CD4-positive, alpha-beta T cell treated with Interleukin-15 for 1 hour (primary cell): ENCODE results near the gene FIS1.
"Not testable (repeated sequence)": the region's sequence is repeated elsewhere in the genome, so short reads cannot be mapped to it uniquely, and the experiment has no call there.

Experiments
- DNase-seq: peaks from one replicate; pipeline ENCODE4 v3.0.0-alpha.2; 2020

Gene FIS1

DNA sequence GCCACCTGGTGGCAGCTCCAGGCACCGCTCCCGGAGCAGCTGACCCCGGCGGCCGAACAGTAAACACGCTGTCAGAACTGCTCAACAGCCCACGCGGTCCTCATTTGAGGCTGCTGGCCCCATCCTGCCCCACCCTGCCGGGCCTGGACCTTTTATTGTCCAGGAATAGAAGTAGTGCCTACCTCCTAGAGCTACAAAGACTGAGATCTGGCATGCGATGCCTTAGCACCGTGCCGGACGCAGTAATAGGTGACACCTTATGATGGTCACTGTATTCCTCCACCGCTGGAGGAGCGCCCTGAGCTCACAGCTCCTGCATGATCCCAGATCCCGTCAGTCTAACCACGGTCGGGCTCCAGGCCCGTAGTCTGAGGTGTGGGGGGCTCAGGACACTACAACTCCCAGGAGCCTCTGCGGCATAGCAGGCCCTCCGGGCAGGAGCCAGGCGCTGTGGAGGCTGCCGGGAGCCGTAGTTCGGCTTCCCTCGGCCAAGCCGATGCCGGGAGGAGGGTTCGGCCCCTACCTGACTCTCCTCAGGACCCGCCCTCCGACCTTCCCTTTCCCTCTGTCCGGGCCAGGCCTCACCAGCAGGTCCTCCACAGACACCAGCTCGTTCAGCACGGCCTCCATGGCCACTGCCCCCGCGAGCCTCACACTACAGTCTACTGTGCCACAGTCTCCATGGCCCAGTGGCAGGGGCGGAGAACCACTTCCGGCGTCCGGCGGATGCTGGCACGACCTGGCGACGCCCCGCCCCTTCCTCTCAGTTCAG, at the start of gene FIS1:
Gene FIS1, minus strand, starts transcription at position 707 of the 772 bp plus-strand sequence. Its CDS starts 77 bp downstream, at position 630.
- DNase-seq: peak; percentile 92

DNA sequence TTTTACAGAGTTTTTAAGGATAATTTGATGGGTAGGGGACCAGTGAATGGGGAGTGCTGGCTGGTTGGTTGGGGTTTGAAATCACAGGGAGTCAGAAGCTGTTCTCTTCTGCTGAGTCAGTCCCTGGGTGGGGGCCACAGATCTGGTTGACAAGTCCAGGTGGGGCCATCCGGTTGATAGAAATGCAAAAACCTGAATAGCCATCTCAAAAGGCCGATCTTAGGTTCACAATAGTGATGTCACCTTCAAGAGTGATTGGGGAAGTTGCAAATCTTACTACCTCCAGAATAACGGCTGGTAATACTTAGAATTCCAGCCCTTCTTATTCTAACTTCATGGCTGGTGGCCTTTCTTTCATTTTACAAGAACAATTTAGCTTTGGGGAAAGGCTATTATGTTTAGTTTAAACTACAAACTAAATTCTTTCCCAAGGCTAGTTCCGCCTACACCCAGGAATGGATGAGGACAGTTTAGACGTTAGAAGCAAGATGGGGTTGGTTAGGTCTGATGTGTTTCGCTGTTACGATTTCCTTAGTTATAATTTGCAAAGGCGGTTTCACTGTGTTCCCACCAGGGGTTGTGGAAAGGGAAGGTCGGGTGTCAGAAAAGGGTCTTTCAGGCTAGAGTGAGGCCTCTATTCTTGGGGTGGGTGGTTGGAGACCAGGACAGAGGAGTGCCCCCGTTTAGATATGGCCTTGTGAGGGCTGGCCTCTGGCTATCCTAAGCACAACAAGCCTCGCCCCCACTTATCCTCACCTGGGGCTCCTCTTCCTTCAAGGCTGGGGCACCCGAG, 49.4 kb upstream of the FIS1 start:
- no peak for DNase-seq

DNA sequence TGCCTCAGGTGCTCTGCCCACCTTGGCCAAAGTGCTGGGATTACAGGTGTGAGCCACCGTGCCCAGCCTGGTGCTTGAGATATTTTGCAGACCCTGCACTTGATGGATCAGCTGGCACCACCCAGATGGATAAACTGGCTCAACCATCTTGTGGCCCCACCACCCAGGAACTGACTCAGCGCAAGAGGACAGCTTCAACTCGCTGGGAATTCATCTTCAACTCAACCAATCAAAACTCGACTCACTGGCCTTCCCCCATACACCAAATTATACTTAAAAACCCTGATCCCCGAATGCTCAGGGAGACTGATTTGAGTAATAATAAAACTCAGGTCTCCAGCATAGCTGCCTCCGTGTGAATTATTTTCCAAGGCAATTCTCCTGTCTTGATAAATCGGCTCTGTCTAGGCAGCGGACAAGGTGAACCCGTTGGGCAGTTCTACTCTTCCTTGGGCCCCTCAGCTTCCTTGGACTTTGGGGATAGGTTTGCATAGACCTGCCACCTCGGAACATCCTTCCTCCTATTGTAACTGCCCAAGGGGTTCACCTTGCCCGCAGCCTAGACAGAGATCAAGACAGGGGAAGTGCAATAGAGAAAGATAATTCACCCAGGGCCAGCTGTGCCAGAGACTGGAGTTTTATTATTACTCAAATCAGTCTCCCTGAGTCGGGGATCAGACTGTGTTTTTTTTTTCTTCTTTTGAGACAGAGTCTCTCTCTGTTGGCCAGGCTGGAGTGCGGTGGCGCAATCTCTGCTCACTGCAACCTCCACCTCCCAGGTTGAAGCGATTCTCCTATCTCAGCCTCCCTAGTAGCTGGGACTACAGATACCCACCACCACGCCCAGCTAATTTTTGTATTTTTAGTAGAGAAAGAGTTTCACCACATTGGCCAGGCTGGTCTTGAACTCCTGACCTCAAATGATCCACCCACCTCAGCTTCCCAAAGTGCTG, 48.5 kb upstream of the FIS1 start:
- not testable (repeated sequence) for DNase-seq

DNA sequence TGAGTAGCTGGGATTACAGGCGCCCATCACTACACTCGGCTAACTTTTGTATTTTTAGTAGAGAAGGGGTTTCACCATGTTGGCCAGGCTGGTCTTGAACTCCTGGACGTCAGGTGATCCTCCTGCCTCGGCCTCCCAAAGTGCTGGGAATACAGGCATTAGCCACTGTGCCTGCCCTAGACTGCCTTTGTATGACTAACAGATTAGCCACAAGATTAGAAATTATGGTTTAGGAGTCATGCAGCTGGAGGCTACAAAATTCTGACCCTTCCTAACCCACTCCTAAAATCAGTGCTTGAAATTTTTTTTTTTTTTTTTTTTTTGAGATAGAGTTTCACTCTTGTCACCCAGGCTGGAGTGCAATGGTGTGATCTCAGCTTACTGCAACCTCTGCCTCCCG, 47.7 kb upstream of the FIS1 start:
- not testable (repeated sequence) for DNase-seq

DNA sequence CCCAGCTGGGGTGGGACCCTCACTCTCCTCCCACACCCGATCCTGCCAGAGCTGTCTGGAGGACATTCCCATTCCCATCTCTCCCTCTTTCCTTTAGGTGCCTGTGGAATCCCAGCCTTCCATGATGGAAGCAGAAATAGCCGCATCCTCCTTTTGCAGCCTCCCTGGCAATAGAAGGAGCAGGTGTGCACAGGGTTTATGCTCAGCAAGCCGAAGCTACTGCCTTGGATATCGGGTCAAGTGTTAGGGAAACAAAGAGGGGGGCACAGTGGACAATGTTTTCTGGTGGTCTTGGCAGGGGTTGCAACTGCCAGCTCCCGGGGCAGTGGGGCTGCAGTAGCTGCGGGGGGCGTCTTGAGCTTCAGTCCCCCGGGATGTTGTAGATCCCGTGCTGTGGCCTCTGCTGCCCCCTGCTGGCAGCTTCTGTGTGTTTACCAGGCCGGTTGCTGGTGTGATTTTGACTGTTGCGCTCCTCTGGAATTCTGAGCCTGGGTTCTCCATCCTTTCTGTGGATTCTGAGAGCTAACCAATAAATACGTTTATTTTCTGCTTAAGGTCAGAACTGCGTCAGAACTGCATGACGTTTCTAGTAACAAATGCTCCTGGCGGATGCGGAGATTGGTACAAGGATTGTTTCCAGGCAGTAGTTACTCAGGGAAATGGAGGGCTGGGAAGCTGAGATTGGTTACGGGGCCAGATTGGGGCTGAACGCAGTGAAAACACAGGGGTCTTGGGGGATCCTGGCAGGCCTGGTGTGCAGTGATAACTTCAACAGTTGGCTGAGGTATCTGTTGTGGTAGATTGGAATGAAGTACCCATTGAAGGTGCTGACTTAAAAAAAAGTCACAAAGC, 45.5 kb upstream of the FIS1 start:
- peak; percentile 41 for DNase-seq

DNA sequence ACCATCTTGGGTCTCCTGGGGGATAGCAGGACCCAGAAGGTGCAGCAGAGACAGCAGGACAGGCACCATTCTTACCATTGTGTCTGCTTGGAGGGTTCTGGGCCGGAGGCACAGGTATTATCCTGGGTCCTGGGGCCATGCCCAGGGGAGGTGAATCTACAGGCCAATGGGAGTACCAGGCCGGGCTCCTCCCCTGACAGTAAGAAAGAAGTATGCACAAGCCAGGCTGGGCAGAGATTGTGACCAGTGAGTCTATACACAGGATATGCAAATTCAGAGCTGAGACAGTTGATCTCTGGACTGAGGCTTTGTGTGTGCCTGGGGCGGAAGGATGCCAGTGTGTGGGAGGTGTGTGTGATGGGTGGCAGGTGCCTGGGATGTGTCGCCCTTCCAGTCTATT, 44.8 kb upstream of the FIS1 start:
- DNase-seq: not testable (repeated sequence)

DNA sequence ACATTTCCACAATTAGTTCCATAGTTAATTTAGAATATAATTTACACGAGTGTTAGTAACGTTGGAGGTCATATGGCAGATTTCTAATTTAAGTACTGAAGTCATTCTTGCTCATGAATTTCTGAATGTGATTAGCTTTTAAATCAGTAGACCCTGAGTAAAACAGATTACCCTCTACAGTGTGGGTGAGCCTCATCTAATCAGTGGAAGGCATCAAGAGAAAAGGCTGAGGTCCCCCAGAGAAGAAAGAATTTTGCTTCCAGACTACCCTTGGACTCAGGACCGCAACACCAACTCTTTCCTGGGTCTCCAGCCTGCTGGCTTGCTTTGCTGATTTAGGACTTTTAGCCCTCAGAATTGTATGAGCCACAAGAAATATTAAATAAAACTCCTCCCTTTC, 43.6 kb upstream of the FIS1 start:
- no peak for DNase-seq

DNA sequence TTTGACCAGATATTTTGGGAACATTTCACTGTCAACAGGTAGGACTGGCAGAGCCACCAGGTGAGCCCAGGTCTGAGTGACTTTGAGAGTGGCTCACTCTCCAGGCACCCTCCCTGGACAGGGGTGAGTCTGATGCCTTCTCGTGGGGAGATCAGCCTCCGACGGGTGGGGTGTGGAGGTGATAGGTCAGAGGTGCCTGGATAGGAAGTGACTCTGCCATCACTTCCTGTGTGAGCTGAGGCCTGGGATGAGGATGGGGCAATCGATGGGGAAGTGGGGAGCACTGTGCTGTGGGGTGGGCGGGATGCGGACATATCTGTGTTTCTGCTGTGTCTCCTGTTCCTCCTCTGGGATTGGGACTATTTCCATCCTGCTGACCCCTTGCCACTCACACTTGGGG, 42.2 kb upstream of the FIS1 start:
- DNase-seq: no peak

DNA sequence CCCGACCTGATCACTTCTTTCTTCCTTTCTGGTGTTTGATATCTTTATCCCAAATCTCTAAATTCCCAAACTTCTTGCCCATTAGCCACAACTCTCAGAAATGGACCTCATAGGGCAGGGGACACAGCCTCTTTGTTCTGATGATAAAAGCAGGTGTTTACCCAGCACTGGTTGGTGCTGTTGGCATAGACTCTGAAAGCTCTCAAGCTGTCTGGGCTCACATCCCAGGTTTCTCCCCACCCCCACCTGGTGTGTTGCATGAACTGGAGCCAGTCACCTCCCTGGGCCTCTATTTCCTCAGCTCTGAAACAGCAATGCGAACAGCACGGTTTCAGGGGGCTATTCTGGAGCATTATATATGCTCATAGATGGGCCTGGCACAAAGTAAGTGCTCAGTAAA, 41.0 kb upstream of the FIS1 start:
- DNase-seq: not testable (repeated sequence)

DNA sequence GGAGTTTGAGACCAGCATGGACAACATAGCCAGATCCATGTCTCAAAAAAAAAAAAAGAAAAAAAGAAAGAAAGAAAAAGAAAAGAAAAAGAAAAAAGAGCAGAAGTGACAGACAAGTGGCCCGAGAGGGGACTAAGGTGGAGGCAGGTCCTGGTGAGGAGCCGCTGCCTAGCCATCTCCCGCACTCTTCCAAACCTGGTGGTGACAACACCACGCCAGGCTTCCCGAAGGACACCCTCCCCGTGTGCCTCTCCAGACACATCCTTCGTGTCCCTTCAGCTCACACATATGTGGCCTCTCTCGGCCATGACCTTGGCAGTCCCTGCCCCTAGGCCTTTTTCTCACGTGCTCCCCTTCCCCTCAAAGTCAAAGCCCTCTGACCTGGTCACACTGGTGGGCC, 40.3 kb upstream of the FIS1 start:
- DNase-seq: no peak

DNA sequence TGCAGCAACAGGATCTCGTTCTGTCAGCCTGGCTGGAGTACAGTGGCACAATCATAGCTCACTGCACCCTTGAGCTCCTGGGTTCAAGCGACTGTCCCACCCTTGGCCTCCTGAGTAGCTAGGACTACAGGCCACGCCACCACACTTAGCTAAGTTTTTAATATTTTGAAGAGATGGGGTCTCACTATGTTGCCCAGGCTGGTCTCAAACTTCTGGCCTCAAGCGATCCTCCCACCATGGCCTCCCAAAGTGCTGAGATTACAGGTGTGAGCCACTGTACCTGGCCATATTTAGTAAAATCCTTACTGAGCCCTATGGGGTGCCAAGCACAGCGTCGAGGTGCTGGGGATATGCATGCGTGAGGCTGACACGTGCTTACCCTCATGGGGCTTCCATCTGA, 36.0 kb upstream of the FIS1 start:
- not testable (repeated sequence) for DNase-seq

DNA sequence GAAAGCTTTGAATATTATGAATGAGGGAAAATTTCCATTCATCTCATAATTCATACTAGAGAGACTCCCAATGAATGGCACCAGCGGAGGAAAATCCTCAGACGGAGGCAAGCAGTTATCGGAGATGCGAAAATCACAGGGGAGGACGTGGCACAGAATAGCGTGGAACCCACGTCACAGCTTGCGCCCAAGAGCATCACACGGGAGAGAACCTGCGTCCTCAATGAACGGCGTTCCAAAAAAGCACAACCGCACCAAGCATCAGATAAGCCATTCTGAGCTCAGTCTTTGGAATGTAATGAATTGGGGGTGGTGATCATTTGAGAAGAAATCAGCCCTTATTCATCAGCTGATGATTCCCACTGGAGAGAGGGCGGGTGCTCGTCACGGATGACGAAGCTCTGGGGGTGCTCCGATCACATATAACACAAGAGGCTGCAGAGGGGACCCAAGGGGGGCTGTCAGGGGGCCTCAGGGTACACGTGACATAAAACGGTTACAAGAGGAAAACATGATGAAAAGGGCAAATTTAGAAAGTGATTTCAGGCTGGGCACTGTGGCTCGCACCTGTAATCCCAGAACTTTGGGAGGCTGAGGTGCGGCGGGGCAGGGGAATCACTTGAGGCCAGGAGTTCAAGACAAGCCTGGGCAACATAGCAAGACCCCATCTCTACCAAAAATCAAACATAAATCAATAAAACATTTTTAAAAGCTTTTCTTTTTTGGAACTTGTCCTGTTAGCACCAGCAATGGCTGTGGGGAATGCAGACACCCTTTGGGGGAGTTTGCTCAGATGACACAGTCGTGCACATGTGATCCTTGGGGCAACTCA, 33.8 kb upstream of the FIS1 start:
- DNase-seq: no peak

DNA sequence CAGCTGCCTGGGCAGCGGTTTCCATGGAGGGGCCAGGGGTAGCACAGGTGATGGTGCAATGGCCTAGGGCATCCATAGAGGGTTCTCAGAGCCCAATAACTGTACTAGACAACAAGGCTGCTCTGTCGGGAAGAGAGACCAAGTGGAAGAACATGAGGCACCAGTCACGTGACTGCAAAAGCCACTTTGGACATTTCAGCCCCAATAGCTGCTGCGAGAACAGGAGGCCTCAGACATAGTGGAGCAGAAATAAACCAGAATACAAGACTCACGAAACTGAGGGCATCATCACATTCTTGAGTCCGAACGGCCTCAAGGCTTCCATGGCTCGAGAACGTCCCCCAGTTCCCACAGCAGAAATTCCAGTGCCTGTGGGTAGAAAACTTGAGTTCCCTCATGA, 32.3 kb upstream of the FIS1 start:
- DNase-seq: no peak

DNA sequence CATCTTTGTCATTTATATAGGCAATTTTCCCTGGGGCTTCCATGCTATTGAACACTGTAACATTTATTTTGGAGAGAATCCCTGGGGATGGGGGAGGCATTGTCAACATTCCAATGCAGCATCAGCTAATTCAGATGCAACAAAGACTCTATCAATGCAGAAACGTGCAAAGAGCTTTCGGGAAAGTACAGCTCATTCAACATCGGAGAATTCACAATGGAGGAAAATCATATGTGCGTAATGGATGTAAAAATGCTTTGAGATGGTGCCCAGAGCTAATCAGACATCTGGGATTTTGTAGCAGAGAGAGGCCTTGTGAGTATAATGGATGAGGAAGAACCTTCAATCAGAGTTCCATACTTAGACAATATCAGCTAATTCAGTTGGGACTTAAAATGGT, 28.3 kb upstream of the FIS1 start:
- no peak for DNase-seq

DNA sequence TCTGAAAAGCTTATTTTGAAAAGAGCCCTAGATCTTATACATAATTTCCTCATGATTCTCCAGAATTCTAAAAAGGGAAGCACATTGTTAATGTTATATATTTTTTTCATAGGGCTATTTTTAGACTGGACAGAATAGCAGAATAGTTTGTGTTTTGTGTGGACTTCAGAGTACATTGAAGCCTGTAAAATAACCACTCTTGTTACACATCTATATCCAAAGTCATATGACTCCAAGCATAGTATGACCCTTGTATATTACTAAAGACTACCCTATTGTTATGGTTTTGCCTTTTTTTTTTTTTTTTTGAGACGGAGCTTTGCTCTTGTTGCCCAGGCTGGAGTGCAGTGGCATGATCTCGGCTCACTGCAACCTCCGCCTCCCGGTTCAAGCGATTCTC, 26.1 kb upstream of the FIS1 start:
- DNase-seq: no peak

DNA sequence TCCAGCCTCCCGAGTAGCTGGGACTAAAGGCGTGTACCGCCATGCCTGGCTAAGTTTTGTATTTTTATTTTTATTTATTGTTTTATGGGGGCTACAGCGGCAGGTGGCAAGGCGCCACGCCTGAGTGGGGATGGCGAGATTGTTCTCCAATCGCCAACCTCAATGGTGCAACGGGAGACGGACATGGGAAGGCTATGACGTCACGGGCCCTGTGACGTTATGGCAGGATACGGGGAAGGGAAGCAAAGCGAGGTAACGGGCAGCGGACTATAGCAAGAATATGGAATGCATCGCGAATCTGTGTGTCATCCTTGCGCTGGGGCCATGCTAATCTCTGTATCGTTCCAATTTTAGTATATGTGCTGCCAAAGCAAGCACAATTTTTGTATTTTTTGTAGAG, 24.8 kb upstream of the FIS1 start:
- no peak for DNase-seq

DNA sequence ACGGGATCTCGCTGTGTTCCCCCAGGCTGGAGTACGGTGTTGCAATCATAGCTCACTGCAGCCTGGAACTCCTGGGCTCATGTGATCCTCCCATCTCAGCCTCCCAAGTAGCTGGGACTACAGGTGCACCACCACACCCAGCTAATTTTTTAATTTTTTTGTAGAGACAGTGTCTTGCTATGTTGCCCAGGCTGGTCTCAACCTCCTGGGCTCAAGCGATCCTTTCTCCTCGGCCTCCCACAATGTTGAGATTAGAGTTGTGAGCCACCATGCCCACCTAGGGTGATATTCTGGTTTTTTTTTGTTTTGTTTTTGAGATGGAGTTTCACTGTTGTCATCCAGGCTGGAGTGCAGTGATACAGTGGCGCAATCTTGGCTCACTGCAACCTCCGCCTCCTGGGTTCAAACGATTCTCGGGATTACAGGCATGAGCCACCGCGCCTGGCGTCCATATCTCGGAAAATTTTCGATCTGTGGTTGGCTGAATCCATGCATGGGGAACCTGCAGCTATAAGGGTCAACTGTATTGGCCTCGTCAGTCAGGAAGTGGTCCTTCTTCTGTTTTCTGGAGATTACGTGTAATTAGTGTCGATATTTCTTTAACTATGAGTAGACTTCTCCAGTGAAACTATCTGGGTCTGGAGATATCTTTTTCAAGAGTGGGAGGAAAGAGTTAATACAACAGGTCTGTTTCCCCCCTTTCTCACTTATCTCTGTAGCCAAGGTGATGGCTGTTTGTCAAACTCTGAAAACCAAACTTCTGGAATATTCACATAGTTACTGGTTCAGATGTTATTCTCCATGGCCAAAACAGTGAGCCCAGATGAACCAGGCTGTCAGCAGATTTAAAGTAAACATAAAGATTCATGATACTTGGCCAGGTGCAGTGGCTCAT, 21.0 kb upstream of the FIS1 start:
- DNase-seq: no peak

DNA sequence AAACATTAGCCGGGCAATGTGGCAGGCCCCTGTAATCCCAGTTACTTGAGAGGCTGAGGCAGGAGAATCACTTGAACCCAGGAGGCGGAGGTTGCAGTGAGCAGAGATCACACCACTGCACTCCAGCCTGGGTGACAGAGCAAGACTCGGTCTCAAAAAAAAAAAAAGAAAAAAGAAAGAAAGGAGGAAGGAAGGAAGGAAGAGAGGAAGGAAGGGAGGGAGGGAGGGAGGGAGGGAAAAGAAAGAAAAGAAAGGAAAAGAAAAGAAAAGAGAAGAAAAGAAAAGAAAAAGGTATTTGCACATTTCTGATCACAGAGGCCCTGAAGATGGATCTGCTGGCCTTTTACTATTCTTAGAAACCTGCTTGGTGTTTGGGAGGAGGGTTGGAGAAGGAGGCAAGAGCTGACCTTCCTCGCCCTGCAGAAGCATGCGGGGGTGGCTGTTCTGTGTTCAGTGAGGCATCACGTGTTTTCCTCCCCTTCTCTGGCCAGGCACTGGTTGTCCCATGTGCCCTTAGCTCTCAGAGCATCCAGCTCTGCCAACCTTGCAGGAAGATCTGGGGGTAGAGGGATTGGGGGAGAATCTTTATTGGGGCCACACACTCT, 19.3 kb upstream of the FIS1 start:
- DNase-seq: not testable (repeated sequence)

DNA sequence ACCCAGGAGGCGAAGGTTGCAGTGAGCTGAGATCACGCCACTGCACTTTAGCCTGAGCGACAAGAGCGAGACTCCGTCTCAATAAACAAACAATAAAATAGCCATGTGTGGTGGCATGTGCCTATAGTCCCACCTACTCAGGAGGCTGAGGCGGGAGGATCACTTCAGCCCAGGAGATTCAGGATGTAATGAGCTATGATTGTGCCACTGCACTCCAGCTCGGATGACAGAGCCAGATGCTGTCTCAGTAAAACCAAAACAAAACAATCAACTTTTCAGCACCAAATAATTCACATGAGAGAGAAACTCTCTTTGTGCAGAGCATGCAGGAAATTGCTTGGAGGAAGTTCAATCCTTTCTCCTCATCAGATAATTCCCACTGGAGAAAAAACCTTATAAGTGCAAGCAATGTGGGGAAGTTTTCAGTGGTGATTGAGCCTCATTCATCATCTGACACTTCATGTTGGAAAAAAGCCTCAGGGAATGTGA, 13.4 kb upstream of the FIS1 start:
- no peak for DNase-seq

DNA sequence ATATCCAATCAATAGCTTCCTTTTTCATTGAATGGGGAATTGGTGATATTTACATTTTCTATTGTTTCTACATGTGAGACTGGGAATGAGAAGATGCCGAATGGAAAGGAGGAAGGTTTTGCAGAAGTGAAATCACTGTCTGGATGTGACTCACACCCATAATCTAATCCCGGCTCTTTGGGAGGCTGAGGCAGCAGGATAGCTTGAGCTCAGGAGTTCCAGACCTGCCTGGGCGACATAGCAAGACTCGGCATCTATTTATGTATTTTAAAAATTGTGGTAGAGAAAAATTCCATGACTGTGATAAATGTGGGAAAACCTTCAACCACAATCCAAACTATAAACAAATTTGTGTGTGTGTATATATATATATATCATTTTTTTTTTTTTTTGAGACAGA, 10.9 kb upstream of the FIS1 start:
- DNase-seq: no peak
